ENCODE data around the gene TEKT2.
A peak's percentile ranks its signal among the peaks of the same experiment; 100 is the strongest.

TEKT2 gene, protein sequence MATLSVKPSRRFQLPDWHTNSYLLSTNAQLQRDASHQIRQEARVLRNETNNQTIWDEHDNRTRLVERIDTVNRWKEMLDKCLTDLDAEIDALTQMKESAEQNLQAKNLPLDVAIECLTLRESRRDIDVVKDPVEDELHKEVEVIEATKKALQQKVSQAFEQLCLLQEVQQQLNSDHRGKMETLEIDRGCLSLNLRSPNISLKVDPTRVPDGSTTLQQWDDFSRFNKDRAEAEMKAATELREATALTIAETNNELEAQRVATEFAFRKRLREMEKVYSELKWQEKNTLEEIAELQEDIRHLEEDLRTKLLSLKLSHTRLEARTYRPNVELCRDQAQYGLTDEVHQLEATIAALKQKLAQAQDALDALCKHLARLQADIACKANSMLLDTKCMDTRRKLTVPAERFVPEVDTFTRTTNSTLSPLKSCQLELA

DNA sequence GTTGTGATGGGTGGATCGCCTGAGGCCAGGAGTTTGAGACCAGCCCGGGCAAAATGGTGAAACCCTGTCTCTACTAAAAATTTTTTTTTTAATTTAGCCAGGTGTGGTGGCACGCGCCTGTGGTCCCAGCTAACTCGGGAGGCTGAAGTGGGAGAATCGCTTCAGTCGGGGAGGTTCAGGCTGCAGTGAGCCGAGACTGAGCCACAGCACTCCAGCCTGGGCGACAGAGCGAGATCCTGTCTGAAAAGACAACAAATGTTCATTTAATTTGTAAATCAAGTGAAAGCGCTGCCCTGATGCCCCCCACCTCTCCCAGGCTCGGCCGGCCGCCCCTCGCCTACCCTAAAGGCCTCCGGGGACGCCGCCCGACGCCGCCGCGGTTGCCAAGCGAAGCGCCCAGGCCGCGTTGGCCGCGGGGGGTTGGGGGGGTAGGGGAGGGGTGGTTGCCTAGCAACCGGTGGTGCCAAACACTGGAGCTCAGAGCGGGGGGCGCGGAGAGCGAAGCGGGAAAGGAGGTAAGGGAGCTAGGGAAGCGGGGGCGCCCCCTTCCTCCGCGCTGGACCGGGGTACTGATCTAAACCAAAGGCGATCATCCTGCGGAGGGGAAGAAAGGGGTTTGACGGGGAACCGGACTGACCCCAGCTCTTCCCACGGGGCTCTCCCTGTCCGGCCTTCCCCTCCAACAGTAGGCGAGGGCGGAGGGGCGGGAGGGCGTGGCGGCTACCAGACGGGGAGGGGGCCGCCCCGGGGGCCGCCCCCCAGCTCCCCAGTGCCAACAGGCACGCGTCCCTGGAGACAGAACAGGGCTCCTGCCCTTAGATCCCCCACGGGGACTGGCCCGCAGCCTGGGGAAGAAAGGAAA, at the start of gene TEKT2:
TSS of gene TEKT2 (plus strand) at position 460 of the 862 bp plus-strand sequence. CDS start 828 bp downstream, outside the sequence.
- POLR2A ChIA-PET (ENCODE audit: low non-redundant PET) = no interaction called here
- no peak within 1 kb of the TSS for H3K27ac ChIP-seq
- CTCF ChIA-PET = interaction anchor here (0.6 kb wide), 1 partner anchor 34 kb away, joined by 3 read pairs; no protein-coding TSS in a partner anchor
- DNase-seq (ENCODE audit: low spot score) = no peak
- TF ChIP-seq, protein P1, sequence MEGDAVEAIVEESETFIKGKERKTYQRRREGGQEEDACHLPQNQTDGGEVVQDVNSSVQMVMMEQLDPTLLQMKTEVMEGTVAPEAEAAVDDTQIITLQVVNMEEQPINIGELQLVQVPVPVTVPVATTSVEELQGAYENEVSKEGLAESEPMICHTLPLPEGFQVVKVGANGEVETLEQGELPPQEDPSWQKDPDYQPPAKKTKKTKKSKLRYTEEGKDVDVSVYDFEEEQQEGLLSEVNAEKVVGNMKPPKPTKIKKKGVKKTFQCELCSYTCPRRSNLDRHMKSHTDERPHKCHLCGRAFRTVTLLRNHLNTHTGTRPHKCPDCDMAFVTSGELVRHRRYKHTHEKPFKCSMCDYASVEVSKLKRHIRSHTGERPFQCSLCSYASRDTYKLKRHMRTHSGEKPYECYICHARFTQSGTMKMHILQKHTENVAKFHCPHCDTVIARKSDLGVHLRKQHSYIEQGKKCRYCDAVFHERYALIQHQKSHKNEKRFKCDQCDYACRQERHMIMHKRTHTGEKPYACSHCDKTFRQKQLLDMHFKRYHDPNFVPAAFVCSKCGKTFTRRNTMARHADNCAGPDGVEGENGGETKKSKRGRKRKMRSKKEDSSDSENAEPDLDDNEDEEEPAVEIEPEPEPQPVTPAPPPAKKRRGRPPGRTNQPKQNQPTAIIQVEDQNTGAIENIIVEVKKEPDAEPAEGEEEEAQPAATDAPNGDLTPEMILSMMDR (conservative IDR thresholded peaks at IDR 0.05; ENCODE audit: low read depth) = no peak

DNA sequence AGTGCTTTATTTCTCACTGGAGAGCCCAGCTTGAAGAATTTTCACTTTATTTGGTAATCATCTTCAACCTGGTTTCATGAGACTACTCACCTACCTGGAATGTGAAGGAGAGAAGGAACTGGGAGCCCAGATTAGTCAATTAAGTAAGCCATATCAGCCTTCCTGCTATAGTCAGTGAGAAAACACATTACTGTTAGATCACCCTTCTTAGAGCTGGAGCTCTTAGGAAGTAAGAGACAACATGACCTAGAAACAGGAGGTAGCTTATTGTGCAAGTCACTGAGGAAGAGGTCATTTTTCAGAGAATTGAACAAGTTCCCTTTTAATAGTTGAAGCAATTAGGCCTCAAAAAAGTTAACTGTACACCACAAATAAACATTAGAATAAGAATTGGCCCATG, 49.2 kb upstream of the TEKT2 start:
- POLR2A ChIA-PET (ENCODE audit: low non-redundant PET) = no interaction called here
- peak; percentile 79 for DNase-seq (ENCODE audit: low spot score)
- TF ChIP-seq, protein P1 (conservative IDR thresholded peaks at IDR 0.05; ENCODE audit: low read depth) = no peak
- H3K27ac ChIP-seq = no peak overlapping the region
- CTCF ChIA-PET = interaction anchor here (0.7 to 1.1 kb wide), 2 partner anchors 10 to 70 kb away, joined by 3 to 4 read pairs; no protein-coding TSS in a partner anchor

DNA sequence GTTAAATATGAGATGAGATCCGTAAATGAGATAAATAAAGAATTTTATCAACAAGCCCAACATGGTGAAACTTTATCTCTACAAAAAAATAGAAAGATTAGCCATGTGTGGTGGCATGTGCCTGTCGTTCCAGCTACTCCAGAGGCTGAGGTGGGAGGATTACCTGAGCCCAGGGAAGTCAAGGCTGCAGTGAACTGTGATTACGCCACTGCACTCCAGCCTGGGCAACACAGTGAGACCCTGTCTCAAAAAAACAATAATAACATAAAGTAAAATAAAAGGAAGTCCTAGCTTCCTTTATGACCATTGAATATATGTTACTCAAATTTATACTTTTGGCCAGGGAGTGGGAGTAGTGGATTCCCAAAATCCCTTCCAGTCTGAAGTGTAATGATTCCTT, 48.7 kb upstream of the TEKT2 start:
- ChIA-PET POLR2A (ENCODE audit: low non-redundant PET) (no interaction called here), CTCF (no interaction called here)
- H3K27ac ChIP-seq = no peak overlapping the region
- TF ChIP-seq, protein P1 (conservative IDR thresholded peaks at IDR 0.05; ENCODE audit: low read depth) = no peak
- DNase-seq (ENCODE audit: low spot score) = no peak

DNA sequence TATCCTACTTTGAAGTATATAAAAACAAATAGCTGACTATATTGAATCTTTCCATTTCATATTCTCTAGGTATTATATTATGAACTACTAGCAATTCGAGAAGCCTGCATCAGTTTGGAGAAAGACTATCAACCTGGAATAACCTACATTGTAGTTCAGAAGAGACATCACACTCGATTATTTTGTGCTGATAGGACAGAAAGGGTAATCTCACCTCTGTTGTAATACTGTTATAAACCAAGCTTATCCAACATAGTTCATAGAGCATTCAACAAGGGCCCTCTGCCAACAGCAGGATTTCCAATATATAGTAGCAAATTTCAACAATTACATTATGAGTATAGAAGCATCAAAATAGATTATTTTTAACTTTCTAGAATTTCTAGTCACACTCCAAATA, 43.7 kb upstream of the TEKT2 start:
- no peak for DNase-seq (ENCODE audit: low spot score)
- ChIA-PET CTCF (no interaction called here), POLR2A (ENCODE audit: low non-redundant PET) (interaction anchor here (0.5 kb wide), 1 partner anchor 62 kb away, joined by 9 read pairs; no protein-coding TSS in a partner anchor)
- H3K27ac ChIP-seq = no peak overlapping the region
- TF ChIP-seq, protein P1 (conservative IDR thresholded peaks at IDR 0.05; ENCODE audit: low read depth) = no peak

DNA sequence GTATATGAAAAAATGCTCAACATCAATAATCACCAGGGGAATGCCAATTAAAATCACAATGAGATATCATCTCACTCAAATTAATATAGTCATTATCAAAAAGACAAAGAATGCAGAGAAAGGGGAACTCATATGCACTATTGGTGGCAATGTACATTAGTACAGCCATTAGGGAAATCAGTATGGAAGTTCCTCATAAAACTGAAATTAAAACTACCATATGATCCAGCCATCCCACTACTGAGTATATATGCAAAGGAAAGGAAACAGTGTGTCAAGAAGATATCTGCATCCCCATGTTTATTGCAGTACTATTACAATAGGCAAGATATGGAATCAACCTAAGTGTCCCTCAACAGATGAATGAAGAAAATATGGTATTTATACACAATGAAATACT, 32.1 kb upstream of the TEKT2 start:
- POLR2A ChIA-PET (ENCODE audit: low non-redundant PET) = no interaction called here
- TF ChIP-seq, protein P1 (conservative IDR thresholded peaks at IDR 0.05; ENCODE audit: low read depth) = no peak
- CTCF ChIA-PET = no interaction called here
- H3K27ac ChIP-seq = no peak overlapping the region
- no peak for DNase-seq (ENCODE audit: low spot score)

DNA sequence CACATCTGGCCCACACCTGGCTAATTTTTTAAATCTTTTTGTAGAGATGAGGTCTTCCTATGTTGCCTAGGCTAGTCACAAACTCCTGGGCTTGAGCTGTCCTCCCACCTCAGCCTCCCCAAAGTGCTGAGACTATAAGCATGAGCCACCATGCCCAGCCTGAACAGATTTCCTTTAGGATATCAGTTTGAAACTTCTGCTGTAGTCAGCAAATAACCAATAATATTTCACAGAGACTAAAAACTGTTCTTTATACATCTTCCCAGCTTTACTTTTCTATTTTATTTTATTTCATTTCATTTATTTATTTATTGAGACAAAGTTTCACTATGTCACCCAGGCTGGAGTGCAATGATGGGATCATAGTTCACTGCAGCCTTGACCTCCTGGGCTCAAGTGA, 29.9 kb upstream of the TEKT2 start:
- ChIA-PET POLR2A (ENCODE audit: low non-redundant PET) (no interaction called here), CTCF (no interaction called here)
- no peak overlapping the region for H3K27ac ChIP-seq
- DNase-seq (ENCODE audit: low spot score) = no peak
- TF ChIP-seq, protein P1 (conservative IDR thresholded peaks at IDR 0.05; ENCODE audit: low read depth) = no peak
